ENCODE results near the gene REEP5.

- TF ChIP-seq ARNTL (CRISPR knock-in tag; IDR thresholded peaks at IDR 0.05; ENCODE audit: borderline replicate concordance, low read depth) (no peak), OSR1 (CRISPR knock-in tag; IDR thresholded peaks at IDR 0.05) (no peak), ZNF565 (CRISPR knock-in tag; conservative IDR thresholded peaks at IDR 0.05; ENCODE audit: low read depth) (no peak), RARB (CRISPR knock-in tag; IDR thresholded peaks at IDR 0.05) (no peak), PATZ1 (CRISPR knock-in tag; IDR thresholded peaks at IDR 0.05; ENCODE audit: borderline replicate concordance) (no peak), ZFP3 (CRISPR knock-in tag; IDR thresholded peaks at IDR 0.05) (no peak), ESRRG (CRISPR knock-in tag; IDR thresholded peaks at IDR 0.05) (no peak), TOX (CRISPR knock-in tag; IDR thresholded peaks at IDR 0.05; ENCODE audit: borderline replicate concordance) (no peak), PPARA (CRISPR knock-in tag; IDR thresholded peaks at IDR 0.05; ENCODE audit: borderline replicate concordance) (no peak), TCF4 (CRISPR knock-in tag; IDR thresholded peaks at IDR 0.05; ENCODE audit: borderline replicate concordance) (no peak), ZNF70 (CRISPR knock-in tag; IDR thresholded peaks at IDR 0.05) (no peak), ISL1 (CRISPR knock-in tag; IDR thresholded peaks at IDR 0.05) (no peak), ZFP30 (CRISPR knock-in tag; IDR thresholded peaks at IDR 0.05) (no peak)
These were observed 75.5 kb downstream of the REEP5 start for GRCh38 chr5:112846556-112846955.

Data from SK-N-SH treated with all-trans-retinoic acid at 6 μM for 48 hours (cell line).